GM21576 (cell line): ENCODE data around the gene NEK8.

Experiments used
- ATAC-seq: cut with Tn5 transposase; IDR thresholded peaks from one replicate; pipeline ENCODE4 v1.9.1; 2021; ENCODE audit warnings: mild to moderate bottlenecking, moderate library complexity; ENCODE audit not compliant: unreplicated experiment

Gene NEK8

GRCh38 chr17:28728364-28729200 lies at the start of gene NEK8:
Gene NEK8 (plus strand): TSS chr17:28728788. CDS start chr17:28728814, 26 bp downstream.
- ATAC-seq: peak; percentile 34

GRCh38 chr17:28682655-28683054 lies 45.9 kb upstream of the NEK8 start:
- no peak for ATAC-seq

GRCh38 chr17:28684963-28685362 lies 43.6 kb upstream of the NEK8 start:
- ATAC-seq: no peak

GRCh38 chr17:28685366-28685765 lies 43.2 kb upstream of the NEK8 start:
- ATAC-seq: no peak

DNA sequence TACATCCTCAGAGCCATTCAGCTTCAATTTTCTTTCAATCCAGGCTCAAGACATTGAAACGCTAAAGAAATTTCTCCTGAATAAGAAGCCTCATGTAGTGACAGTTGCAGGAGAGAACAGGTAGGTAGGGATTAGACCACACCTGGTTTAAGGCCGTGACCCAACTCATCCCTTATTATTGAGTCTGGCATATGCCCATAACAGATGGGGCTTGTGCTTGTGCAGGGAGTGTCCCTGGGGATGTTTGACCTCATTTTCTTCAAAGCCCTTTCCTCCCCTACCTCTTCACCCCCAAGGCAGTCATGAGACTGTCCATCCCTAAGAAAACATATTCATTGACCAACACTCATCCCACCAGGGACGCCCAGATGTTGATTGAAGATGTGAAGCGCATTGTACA lies 42.3 kb upstream of the NEK8 start:
- no peak for ATAC-seq

GRCh38 chr17:28688481-28688880 lies 40.1 kb upstream of the NEK8 start:
- ATAC-seq: no peak

DNA sequence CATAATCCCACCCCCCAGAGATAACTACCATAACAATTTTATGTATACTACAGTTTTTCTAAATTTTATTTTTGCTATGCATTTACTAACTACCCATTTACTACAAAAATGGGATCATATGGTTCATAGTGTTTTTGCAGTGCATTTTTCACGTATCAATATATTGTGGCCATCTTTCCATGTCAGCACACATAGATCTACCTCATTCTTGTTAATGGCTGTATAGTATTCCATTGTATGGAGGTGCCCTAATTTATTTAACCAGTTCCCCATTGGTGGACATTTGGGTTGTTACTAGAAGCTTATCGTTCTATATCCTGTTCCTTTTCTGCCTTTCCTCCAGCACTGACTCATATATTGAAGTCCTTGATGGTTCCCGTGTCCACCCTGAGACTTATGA lies 39.6 kb upstream of the NEK8 start:
- no peak for ATAC-seq

DNA sequence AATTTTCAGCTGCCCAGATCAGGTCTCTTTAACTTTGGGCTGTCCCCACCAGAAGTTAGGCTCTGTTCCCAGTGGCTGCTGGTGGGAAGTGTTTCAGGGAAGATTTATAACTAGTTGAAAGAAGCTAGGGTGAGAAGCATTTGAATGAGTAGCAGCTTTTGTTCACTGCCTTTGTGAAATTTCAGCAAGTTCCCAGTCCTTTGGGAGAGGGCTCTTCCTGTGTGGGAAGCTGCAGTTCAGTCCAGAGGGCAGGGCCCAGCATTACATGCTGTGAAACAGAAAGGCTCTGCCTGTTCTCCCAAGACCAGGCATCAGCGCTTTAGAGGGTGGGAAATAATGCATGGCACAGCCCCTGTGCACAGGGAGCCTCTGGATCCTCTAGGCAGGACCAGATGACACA lies 34.7 kb upstream of the NEK8 start:
- ATAC-seq: no peak

DNA sequence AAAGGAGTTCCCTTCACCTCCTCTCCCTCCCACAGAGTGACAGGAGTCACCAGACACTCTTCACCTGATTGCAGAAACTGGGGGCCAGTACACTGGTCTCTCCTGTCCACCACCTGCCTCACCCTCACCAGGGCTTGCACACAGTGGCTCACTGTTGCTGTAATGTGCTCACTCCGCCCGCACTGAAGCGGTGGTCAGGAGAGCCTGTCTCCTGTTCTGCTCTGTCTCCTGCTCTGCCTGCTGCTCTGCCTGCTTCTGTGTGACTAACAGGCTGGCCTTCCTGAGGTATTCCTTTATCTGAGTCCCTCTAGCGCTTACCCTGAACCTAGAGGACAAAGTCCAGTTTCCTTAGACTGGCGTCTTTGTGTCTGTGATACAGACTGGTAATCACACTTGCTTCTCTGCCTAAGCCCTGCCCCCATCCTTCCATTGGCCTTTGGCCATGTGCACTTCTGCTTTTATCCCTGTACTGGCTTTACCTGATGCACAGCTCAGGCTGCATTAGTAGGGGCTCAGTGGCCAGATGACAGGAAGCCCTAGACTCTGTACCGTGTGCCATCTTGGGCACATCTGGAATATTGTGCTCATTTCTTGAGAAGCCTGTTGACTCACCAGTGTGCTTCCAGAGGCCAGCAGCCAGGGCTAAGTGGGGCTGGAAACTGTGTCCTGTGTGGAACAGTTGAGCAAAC lies 30.2 kb upstream of the NEK8 start:
- ATAC-seq: no peak

- no peak for ATAC-seq
Measured at GRCh38 chr17:28700278-28700677, 28.3 kb upstream of the NEK8 start.

- ATAC-seq: no peak
Measured at GRCh38 chr17:28700830-28701492, 27.6 kb upstream of the NEK8 start.

DNA sequence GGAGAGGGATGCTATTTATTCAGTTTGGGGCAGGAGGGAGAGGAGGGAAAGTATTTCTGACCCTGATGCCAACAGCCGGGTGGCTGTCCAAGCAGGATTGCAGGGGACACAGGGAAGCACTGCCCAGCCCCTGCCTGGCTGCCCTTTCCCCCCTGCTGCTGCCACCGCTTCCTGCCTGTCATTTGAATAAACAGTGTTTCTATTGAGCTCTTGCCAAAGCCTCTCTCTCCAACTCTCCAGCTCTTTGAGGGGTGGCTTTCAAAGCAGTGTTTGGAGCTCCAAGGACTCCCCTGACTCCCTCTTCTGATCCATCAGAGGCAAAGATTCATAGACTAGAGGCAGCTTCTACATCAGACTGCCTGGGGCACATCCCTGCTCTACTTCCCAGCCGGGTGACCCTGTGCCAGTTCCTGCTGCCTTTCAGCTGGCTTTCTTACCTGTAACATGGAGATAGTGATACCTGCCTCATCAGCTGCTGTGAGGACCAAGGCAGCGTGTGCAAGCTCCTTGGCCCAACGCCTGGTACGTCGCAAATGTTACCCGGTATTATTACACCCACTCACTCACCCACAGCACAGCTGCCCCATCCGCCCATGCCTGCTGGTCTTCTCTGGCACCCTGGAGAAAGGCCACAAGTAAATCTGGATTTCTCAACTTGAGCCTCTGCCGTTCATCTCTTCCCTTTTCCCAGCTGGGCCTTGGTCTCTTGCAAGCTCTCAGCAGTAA lies 26.4 kb upstream of the NEK8 start:
- ATAC-seq: no peak

DNA sequence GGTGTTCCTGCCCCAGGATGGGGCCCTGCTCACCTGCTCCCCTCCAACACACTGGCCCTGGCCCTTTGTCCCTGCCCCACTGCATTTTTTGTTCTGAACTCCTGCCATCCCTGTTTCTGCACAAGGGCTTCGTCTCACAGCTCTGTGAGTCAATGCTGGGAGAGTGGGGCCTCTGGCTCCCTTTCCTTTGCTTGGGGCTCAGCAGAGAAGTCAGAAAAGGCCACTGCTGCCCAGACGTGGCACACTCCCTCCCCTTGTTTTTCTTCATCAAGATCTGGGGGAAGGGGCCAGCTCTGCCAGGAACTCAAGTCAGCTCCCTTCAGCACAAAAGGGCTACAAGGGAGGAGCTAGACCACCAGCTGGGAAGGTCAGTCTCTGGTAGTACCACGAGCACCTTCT lies 25.8 kb upstream of the NEK8 start:
- no peak for ATAC-seq

GRCh38 chr17:28703552-28704218 lies 24.9 kb upstream of the NEK8 start:
- ATAC-seq: no peak

GRCh38 chr17:28704219-28704858 lies 24.2 kb upstream of the NEK8 start:
- ATAC-seq: no peak

DNA sequence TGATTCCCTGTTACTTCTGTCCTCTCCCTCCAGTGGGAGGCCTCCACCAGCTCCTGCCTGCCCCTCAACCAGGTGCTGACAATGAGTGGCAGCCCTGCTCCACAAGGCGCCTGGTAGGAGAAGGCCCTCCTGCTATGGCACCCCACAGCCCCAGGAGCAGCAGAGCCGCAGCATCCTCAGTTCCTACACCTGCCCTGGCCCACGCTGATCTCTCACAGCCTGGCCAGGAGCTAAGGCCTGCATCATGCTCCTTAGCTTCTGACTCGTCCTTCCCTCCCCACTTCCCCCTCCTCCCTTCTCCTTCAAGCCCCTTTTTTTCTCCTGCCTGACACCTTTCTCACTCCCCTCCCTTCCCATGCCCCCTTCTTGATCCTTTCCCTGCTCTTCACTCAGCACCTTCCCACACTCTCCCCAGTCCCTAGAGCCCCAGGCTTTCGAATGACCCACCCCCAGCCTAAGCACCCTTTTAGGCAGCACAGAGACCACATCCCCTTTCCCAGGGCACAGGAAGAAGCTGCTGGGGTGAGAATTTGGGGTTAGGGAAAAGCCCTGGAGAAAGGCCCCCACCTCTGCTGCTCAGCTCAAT lies 23.4 kb upstream of the NEK8 start:
- ATAC-seq: no peak

DNA sequence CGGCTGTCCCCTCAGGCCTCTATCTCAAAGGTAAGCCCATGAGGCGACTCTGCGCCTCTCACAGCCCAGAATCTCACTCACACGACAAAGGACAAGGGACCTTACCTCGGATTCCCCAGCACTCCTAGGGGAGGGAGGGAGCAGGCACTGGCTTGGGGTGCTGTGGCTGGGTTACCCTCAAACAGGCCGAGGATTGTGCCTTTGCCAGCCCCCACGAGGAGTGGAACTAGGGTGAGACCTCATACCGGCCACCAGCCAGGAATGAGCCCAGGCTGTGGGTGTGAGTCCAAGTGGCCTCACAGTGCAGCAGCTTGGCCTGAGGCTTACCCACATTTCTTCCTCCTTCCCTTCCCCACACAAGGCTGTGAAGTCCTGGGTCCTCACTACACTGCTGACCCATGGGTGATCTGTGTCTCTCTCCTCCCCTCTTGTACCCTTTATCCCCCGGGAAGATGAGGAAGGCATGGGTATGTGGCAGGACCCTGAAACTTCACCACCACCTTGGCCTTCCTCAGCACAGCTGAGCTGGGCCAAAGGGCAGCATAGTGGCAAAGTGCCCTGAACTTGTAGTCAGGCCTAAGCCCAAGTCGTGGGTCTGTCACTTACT lies 22.8 kb upstream of the NEK8 start:
- no peak for ATAC-seq

DNA sequence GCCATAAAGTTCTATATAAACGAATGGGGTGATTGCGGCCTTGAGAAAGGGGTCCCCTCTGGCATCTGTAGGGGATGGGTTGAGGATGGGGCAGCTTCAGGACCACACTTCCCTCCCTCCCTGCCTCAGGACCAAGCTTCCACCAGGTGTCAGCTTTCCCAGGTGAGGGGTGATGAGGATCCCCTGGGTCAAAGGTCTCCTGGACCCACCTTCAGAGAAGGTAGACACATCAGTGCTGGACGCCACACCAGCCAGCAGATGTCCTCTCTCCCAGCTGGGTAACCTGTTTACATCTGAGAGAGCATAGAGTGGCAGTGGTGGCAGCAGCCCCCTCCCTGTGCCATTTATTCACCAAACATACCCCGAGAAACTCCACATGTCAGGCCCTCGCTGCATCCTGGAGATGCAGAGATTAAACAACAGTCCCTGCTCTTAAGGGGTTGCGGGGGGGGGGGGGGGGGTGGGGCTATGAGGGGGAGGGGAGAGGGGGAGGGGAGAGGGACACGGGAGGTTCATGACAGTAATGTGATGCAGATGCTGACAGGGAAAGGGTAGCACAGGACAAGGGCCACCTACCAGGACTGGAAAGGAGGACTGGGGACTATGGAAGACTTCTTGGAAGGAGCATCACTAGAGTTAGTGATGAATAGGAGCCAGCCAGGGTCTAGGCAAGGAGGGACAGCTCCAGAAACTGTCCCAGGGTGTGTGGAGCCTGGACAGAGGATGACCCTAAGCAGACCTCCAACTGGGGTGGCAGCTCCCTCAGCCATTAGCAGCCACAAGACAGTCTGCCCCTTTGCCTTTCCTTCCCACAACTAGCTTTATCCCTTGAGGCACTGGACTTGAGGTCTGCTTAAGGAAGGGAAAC lies 21.9 kb upstream of the NEK8 start:
- no peak for ATAC-seq
